ENCODE data around the gene LCLAT1.

DNA sequence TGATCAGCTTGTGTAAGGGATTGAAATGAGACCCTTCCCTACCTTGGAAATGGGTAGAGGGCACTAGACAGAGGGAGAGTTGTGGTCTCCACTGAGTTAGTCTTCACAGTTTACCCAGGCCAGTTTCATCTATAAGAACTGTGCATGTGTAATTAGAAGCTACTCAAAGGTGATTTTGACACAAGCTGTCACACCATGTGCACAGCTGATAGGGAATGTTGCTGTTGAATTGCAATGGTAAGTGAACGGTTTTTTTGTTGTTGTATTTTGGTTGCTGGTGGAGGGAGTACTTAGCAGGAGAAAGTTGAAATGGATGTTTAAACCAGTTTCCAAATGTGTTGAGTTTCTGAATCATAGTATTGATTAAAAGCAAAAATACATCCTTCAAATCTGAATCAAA is 168.9 kb downstream of the LCLAT1 start:
- TF ChIP-seq, protein P1, sequence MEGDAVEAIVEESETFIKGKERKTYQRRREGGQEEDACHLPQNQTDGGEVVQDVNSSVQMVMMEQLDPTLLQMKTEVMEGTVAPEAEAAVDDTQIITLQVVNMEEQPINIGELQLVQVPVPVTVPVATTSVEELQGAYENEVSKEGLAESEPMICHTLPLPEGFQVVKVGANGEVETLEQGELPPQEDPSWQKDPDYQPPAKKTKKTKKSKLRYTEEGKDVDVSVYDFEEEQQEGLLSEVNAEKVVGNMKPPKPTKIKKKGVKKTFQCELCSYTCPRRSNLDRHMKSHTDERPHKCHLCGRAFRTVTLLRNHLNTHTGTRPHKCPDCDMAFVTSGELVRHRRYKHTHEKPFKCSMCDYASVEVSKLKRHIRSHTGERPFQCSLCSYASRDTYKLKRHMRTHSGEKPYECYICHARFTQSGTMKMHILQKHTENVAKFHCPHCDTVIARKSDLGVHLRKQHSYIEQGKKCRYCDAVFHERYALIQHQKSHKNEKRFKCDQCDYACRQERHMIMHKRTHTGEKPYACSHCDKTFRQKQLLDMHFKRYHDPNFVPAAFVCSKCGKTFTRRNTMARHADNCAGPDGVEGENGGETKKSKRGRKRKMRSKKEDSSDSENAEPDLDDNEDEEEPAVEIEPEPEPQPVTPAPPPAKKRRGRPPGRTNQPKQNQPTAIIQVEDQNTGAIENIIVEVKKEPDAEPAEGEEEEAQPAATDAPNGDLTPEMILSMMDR (IDR thresholded peaks at IDR 0.05): no peak
- no peak for TF ChIP-seq POLR2A (IDR thresholded peaks at IDR 0.05)

Data from thyroid gland (tissue), 4 donors.